GM06990 (cell line): ENCODE measurements around the gene CYB561D2.

Experiments
- DNase-seq: peaks from one replicate; pipeline ENCODE4 v3.0.0-alpha.2; 2011; ENCODE audit not compliant: insufficient read length; ENCODE audit errors: extremely low read depth
- H3K27me3 ChIP-seq: replicated peaks from 2 replicates; pipeline ENCODE4 v1.6.0; 2011; ENCODE audit warnings: low read length; ENCODE audit not compliant: control insufficient read depth, insufficient read depth
- H3K36me3 ChIP-seq: 2 replicates; pipeline ENCODE4 v1.5.1; 2011; ENCODE audit warnings: low read length; ENCODE audit not compliant: control insufficient read depth, insufficient read depth
- H3K4me3 ChIP-seq: replicated peaks from 2 replicates; pipeline ENCODE4 v1.5.1; 2011; ENCODE audit warnings: low read depth, mild to moderate bottlenecking, control low read depth, low read length
- CTCF ChIP-seq: IDR thresholded peaks from 2 replicates; pipeline ENCODE4 v1.5.1; 2011; ENCODE audit warnings: low read length, control low read depth, mild to moderate bottlenecking, inconsistent platforms; ENCODE audit not compliant: insufficient read depth, poor library complexity, severe bottlenecking

Gene CYB561D2

GRCh38 chr3:50388720-50389413, 38.2 kb downstream of the CYB561D2 start:
- DNase-seq, result no peak
- Histone ChIP-seq H3K4me3 (no peak overlapping the region), H3K27me3 (peaks cover 7% of the 10 kb centered on the region), H3K36me3 (no peaks in the 10 kb centered on the region)
- no peak for TF ChIP-seq CTCF

GRCh38 chr3:50389414-50389767, 38.7 kb downstream of the CYB561D2 start:
- no peak for DNase-seq
- Histone ChIP-seq H3K4me3 (no peak overlapping the region), H3K27me3 (peaks cover 7% of the 10 kb centered on the region), H3K36me3 (no peaks in the 10 kb centered on the region)
- TF ChIP-seq CTCF, result no peak

GRCh38 chr3:50390508-50391224, 40.0 kb downstream of the CYB561D2 start:
- Histone ChIP-seq H3K27me3 (peaks cover 7% of the 10 kb centered on the region), H3K4me3 (no peak overlapping the region), H3K36me3 (no peaks in the 10 kb centered on the region)
- TF ChIP-seq CTCF, result no peak
- no peak for DNase-seq

GRCh38 chr3:50392101-50392715, 41.5 kb downstream of the CYB561D2 start:
- Histone ChIP-seq H3K27me3 (peaks cover 7% of the 10 kb centered on the region), H3K4me3 (no peak overlapping the region), H3K36me3 (no peaks in the 10 kb centered on the region)
- no peak for TF ChIP-seq CTCF
- no peak for DNase-seq

GRCh38 chr3:50393061-50393460, 42.4 kb downstream of the CYB561D2 start:
- no peak for DNase-seq
- Histone ChIP-seq H3K36me3 (no peaks in the 10 kb centered on the region), H3K4me3 (no peak overlapping the region), H3K27me3 (peaks cover 5% of the 10 kb centered on the region)
- no peak for TF ChIP-seq CTCF
